HG02885 (cell line): ENCODE data around the gene DDIT3.

Experiments used
- ATAC-seq: cut with Tn5 transposase; IDR thresholded peaks from one replicate; pipeline ENCODE4 v1.9.1; 2021; ENCODE audit warnings: mild to moderate bottlenecking; ENCODE audit not compliant: unreplicated experiment, poor library complexity

The DDIT3 gene

GRCh38 chr12:57471661-57472060 is 48.7 kb downstream of the DDIT3 start:
- ATAC-seq = no peak

- no peak for ATAC-seq
These were observed 49.2 kb downstream of the DDIT3 start for GRCh38 chr12:57470970-57471656.

GRCh38 chr12:57470286-57470969 is 49.9 kb downstream of the DDIT3 start:
- ATAC-seq = no peak

- no peak for ATAC-seq
These were observed 50.8 kb downstream of the DDIT3 start for GRCh38 chr12:57469296-57470164.

- no peak for ATAC-seq
These were observed 52.4 kb downstream of the DDIT3 start for GRCh38 chr12:57467915-57468314.

- no peak for ATAC-seq
These were observed 53.0 kb downstream of the DDIT3 start for GRCh38 chr12:57467212-57467874.
